Neural progenitor cell (in vitro differentiated cells): ENCODE results near the gene CSF1R. TPM values are rescaled to one million over a fixed set of nuclear protein-coding genes. Genes with fewer than 3 reads are reported as not detected.
"Not testable (repeated sequence)": the region's sequence is repeated elsewhere in the genome, so short reads cannot be mapped to it uniquely, and the experiment has no call there.

Experiments used
- DNase-seq: peaks from one replicate; pipeline ENCODE4 v3.0.0-alpha.2; 2016; ENCODE audit warnings: low spot score
- H2AFZ ChIP-seq: fragments of 200-600 bp; sonication (generic); replicated peaks from 2 replicates; pipeline ENCODE4 v1.6.1; 2016; ENCODE audit warnings: antibody characterized with exemption
- H3F3A ChIP-seq: fragments of 200-600 bp; sonication (generic); 2 replicates; pipeline ENCODE4 v1.6.1; 2016; ENCODE audit warnings: antibody characterized with exemption, low read depth
- H3K27ac ChIP-seq: fragments of 200-600 bp; sonication (generic); 2 replicates; pipeline ENCODE4 v1.5.1; 2016; ENCODE audit warnings: mild to moderate bottlenecking
- H3K27me3 ChIP-seq: fragments of 200-600 bp; sonication (generic); 2 replicates; pipeline ENCODE4 v1.6.1; 2016; ENCODE audit warnings: mild to moderate bottlenecking, moderate library complexity
- H3K36me3 ChIP-seq: fragments of 200-600 bp; sonication (generic); 2 replicates; pipeline ENCODE4 v1.5.1; 2016
- H3K4me1 ChIP-seq: fragments of 200-600 bp; sonication (generic); 2 replicates; pipeline ENCODE4 v1.6.1; 2016; ENCODE audit warnings: mixed run types
- H3K4me2 ChIP-seq: fragments of 200-600 bp; sonication (generic); 2 replicates; pipeline ENCODE4 v1.6.1; 2016
- H3K4me3 ChIP-seq: fragments of 200-600 bp; sonication (generic); 2 replicates; pipeline ENCODE4 v1.5.1; 2016
- H3K79me2 ChIP-seq: fragments of 200-600 bp; sonication (generic); 2 replicates; pipeline ENCODE4 v1.6.1; 2016; ENCODE audit warnings: low read depth
- H3K9ac ChIP-seq: fragments of 200-600 bp; sonication (generic); 2 replicates; pipeline ENCODE4 v1.6.1; 2016
- H3K9me3 ChIP-seq: fragments of 200-600 bp; sonication (generic); 2 replicates; pipeline ENCODE4 v1.5.1; 2016; ENCODE audit warnings: low read depth
- H4K20me1 ChIP-seq: fragments of 200-600 bp; sonication (generic); 2 replicates; pipeline ENCODE4 v1.6.1; 2016; ENCODE audit warnings: low read depth
- H3K27ac Mint-ChIP-seq: 3 replicates; pipeline ENCODE4 v1.8.0; 2021; ENCODE audit warnings: mixed read lengths
- H3K27me3 Mint-ChIP-seq: 2 replicates; pipeline ENCODE4 v1.8.0; 2022; ENCODE audit warnings: low read depth, mild to moderate bottlenecking, inconsistent platforms, moderate library complexity, mixed read lengths; ENCODE audit not compliant: insufficient read depth
- H3K36me3 Mint-ChIP-seq: 3 replicates; pipeline ENCODE4 v1.8.0; 2021; ENCODE audit warnings: mixed read lengths
- H3K4me1 Mint-ChIP-seq: 3 replicates; pipeline ENCODE4 v1.8.0; 2021; ENCODE audit warnings: mixed read lengths
- H3K4me3 Mint-ChIP-seq: 3 replicates; pipeline ENCODE4 v1.8.0; 2021; ENCODE audit warnings: mild to moderate bottlenecking, moderate library complexity, mixed read lengths
- H3K9me3 Mint-ChIP-seq: 3 replicates; pipeline ENCODE4 v1.8.0; 2020; ENCODE audit warnings: mixed read lengths
- EZH2 ChIP-seq: fragments of 200-600 bp; sonication (generic); IDR thresholded peaks from 2 replicates; pipeline ENCODE4 v1.6.1; 2017; ENCODE audit warnings: antibody characterized with exemption, mild to moderate bottlenecking, moderate library complexity
- EZH2phosphoT487 ChIP-seq: fragments of 200-600 bp; sonication (generic); IDR thresholded peaks from 2 replicates; pipeline ENCODE4 v1.6.1; 2017; ENCODE audit warnings: antibody characterized with exemption
- total RNA-seq: library from RNA; depleted of rRNA; stranded (reverse); fragments of >200 nt; gene quantifications from 2 replicates; pipeline ENCODE4 v1.2.3, GENCODE V29; 2015; ENCODE audit warnings: low replicate concordance
- TF ChIP-seq, protein P1 (sequence below): fragments of 200-600 bp; sonication (generic); IDR thresholded peaks from 2 replicates; pipeline ENCODE4 v1.5.1; 2017; ENCODE audit warnings: antibody characterized with exemption, mild to moderate bottlenecking

CSF1R gene
- total RNA-seq, 1 donor from 2014 or later: not detected

DNA sequence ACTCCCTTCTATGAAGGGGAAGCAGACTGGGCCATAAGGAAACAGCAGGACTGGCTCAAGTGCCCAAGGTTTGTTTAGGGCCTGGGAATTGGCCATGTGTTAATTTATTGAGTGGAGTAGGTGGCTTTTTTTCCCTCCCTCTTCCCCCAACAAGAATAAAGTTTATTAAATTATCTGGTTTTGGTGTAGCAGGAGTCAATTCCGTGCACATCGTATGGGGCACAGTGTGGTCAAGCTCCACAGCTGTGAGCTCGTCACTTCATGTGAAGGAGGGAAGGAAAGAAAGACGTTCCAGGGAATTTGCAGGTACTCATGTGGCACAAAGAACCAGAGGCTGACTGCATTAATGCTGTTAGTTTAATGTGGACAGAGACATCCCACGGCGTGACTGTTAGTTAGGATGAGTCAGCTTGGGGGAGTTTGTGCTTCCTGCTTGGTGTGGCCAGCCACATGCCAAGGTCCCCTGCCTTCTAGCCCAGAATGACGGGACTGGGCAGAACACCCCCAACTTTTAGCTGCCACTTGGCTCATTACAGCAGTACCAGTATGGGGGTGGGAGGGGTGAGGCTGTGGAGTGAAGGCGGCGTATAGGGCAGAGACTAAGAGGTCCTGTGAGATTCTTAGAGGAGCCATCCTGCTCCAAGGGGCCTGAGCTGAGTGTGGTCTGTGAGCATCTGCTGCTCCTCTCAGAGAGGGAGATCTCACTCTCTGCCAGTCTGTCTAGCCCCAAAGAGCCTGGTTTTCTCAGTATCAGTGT, 33.2 kb downstream of the CSF1R start:
- no peak overlapping the region for H3K27ac ChIP-seq
- no peak overlapping the region for H2AFZ ChIP-seq
- TF ChIP-seq EZH2: no peak
- TF ChIP-seq, protein P1, sequence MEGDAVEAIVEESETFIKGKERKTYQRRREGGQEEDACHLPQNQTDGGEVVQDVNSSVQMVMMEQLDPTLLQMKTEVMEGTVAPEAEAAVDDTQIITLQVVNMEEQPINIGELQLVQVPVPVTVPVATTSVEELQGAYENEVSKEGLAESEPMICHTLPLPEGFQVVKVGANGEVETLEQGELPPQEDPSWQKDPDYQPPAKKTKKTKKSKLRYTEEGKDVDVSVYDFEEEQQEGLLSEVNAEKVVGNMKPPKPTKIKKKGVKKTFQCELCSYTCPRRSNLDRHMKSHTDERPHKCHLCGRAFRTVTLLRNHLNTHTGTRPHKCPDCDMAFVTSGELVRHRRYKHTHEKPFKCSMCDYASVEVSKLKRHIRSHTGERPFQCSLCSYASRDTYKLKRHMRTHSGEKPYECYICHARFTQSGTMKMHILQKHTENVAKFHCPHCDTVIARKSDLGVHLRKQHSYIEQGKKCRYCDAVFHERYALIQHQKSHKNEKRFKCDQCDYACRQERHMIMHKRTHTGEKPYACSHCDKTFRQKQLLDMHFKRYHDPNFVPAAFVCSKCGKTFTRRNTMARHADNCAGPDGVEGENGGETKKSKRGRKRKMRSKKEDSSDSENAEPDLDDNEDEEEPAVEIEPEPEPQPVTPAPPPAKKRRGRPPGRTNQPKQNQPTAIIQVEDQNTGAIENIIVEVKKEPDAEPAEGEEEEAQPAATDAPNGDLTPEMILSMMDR: no peak
- TF ChIP-seq EZH2phosphoT487: no peak
- H3K9me3 ChIP-seq: no peaks in the 10 kb centered on the region
- H3K9ac ChIP-seq: no peak overlapping the region
- H3K4me1 Mint-ChIP-seq: peaks cover 6% of the 10 kb centered on the region
- H3K36me3 Mint-ChIP-seq: peaks cover 24% of the 10 kb centered on the region
- peaks cover 5% of the 10 kb centered on the region for H3K4me1 ChIP-seq
- DNase-seq: no peak
- H3K79me2 ChIP-seq: no peaks in the 10 kb centered on the region
- H3K27me3 ChIP-seq: no peaks in the 10 kb centered on the region
- no peak overlapping the region for H3K4me2 ChIP-seq
- no peaks in the 10 kb centered on the region for H3K36me3 ChIP-seq
- H3K4me3 ChIP-seq: no peak overlapping the region
- peaks cover 6% of the 10 kb centered on the region for H3K27me3 Mint-ChIP-seq
- no peak overlapping the region for H3K4me3 Mint-ChIP-seq
- H3K9me3 Mint-ChIP-seq: no peaks in the 10 kb centered on the region
- H4K20me1 ChIP-seq: no peaks in the 10 kb centered on the region
- H3K27ac Mint-ChIP-seq: no peak overlapping the region
- H3F3A ChIP-seq: no peaks in the 10 kb centered on the region

DNA sequence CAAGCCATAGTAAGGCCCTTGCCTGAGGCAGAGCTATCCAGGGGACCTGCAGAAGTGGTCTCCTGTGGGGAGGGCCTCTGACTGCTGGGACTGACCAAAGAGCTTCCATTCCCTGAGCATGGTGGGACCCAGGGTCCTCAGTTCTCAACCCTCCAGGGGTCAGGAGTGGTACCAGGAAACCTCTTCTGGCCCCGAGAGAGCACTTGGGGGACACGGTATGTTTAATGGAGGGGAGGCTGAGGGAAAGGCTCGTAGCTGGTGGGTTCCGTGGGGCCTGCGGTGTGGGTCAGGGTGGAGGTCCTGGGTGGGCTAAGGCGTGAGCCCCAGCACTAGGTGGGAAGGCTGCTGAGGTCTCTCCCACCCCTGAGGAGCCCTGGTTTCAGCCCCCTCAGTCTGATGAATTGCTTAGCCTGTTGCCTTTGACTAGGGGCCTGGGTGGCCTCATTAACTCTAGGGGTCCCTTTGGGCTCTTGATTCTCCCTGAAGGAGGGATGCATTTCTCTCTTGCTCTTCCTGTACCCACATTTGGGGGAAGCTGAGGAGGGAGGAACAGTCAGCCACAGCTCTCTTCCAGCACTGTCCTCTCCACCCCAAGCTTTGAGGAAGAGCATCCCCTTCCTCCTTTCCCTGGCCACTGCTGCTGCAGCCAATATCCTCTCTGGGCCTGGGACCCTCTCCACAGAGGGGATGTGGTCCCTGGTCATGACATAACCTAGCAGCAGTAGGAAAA, 34.0 kb downstream of the CSF1R start:
- Histone ChIP-seq H3K9me3 (no peaks in the 10 kb centered on the region), H3K27me3 (no peaks in the 10 kb centered on the region), H3K4me3 (no peak overlapping the region), H2AFZ (no peak overlapping the region), H3K4me1 (no peaks in the 10 kb centered on the region), H3K36me3 (no peaks in the 10 kb centered on the region), H3F3A (no peaks in the 10 kb centered on the region), H3K27ac (no peak overlapping the region), H3K79me2 (no peaks in the 10 kb centered on the region), H4K20me1 (no peaks in the 10 kb centered on the region), H3K9ac (no peak overlapping the region), H3K4me2 (no peak overlapping the region)
- H3K4me1 Mint-ChIP-seq: no peaks in the 10 kb centered on the region
- no peak for DNase-seq
- no peak overlapping the region for H3K27ac Mint-ChIP-seq
- H3K27me3 Mint-ChIP-seq: peaks cover 6% of the 10 kb centered on the region
- H3K4me3 Mint-ChIP-seq: no peak overlapping the region
- no peaks in the 10 kb centered on the region for H3K9me3 Mint-ChIP-seq
- TF ChIP-seq, protein P1: no peak
- TF ChIP-seq EZH2phosphoT487 (no peak), EZH2 (no peak)
- peaks cover 28% of the 10 kb centered on the region for H3K36me3 Mint-ChIP-seq

DNA sequence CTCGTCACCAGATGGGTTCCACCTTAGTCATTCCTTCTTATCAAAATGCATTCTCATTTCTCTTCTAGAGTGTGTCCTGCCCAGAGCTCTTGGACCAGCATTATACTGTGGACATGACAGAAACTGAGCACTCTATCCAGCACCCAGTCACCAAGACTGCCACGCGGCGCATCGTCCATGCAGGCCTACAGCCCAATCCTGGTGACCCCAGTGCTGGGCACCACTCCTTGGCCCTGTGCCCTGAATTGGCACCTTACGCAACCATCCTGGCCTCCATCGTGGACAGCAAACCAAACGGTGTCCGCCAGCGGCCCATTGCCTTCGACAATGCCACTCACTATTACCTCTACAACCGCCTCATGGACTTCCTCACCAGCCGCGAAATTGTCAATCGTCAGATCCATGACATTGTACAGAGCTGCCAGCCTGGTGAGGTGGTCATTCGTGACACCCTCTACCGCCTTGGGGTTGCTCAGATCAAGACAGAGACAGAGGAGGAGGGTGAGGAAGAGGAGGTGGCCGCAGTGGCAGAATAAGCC, 34.6 kb downstream of the CSF1R start:
- no peaks in the 10 kb centered on the region for H4K20me1 ChIP-seq
- no peaks in the 10 kb centered on the region for H3K79me2 ChIP-seq
- TF ChIP-seq EZH2phosphoT487 (no peak), EZH2 (no peak)
- TF ChIP-seq, protein P1: no peak
- H3K36me3 Mint-ChIP-seq: peaks cover 28% of the 10 kb centered on the region
- no peaks in the 10 kb centered on the region for H3K27me3 ChIP-seq
- H3K4me2 ChIP-seq: no peak overlapping the region
- no peak overlapping the region for H3K9ac ChIP-seq
- H3K27ac ChIP-seq: no peak overlapping the region
- no peaks in the 10 kb centered on the region for H3K36me3 ChIP-seq
- no peaks in the 10 kb centered on the region for H3K4me1 Mint-ChIP-seq
- H3K27me3 Mint-ChIP-seq: peaks cover 5% of the 10 kb centered on the region
- H3K4me3 Mint-ChIP-seq: no peak overlapping the region
- no peak overlapping the region for H3K27ac Mint-ChIP-seq
- H3K9me3 ChIP-seq: no peaks in the 10 kb centered on the region
- H3K9me3 Mint-ChIP-seq: no peaks in the 10 kb centered on the region
- H2AFZ ChIP-seq: no peak overlapping the region
- no peaks in the 10 kb centered on the region for H3F3A ChIP-seq
- DNase-seq: no peak
- no peaks in the 10 kb centered on the region for H3K4me1 ChIP-seq
- no peak overlapping the region for H3K4me3 ChIP-seq

DNA sequence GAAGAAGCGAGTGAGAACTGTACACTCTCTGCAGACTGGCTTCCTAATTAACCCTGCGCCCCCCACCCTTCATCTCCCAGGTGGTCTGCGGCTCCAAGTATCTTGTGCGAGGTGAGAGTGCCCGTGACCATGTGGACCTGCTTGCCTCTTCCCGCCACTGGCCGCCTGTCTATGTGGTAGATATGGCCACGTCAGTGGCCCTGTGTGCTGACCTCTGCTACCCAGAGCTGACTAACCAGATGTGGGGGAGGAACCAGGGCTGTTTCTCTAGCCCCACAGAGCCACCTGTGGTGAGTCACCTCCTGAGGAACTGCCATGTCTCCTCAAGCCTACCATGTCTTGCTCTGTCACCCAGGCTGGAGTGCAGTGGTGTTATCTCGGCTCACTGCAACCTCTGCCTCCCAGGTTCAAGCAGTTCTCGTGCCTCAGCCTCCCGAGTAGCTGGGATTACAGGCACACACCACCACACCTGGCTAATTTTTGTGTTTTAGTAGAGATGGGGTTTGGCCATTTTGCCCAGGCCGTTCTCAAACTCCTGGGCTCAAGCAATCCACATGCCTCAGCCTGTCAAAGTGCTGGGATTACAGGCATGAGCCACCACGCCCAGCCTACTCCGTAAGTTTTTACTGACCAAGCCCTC, 36.1 kb downstream of the CSF1R start:
- not testable (repeated sequence) for H3F3A ChIP-seq, H3K4me2 ChIP-seq, H3K36me3 ChIP-seq, H3K9me3 Mint-ChIP-seq, H3K4me1 Mint-ChIP-seq, H3K27me3 Mint-ChIP-seq, H3K4me3 Mint-ChIP-seq, DNase-seq, H2AFZ ChIP-seq, H3K27ac Mint-ChIP-seq, H3K4me3 ChIP-seq, H3K4me1 ChIP-seq, H4K20me1 ChIP-seq, H3K9ac ChIP-seq, H3K27ac ChIP-seq, H3K79me2 ChIP-seq, H3K9me3 ChIP-seq, H3K27me3 ChIP-seq
- H3K36me3 Mint-ChIP-seq: peaks cover 34% of the 10 kb centered on the region
